ENCODE results near the gene FOXO4. TPM values are rescaled to one million over a fixed set of nuclear protein-coding genes. Genes with fewer than 3 reads are reported as not detected.

The FOXO4 gene
- total RNA-seq, 2 donors from 2014 or later: 10.9 to 16.5 TPM

DNA sequence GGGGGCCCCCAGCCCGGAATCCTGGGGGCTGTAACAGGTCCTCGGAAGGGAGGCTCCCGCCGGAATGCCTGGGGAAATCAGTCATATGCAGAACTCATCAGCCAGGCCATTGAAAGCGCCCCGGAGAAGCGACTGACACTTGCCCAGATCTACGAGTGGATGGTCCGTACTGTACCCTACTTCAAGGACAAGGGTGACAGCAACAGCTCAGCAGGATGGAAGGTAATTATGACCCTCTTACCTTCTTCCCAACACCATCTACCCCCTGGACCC is 1.0 kb downstream of the FOXO4 start:
- Histone ChIP-seq H3K36me3 (replicated peaks in 1 of 2; ENCODE audit: insufficient read depth in 1 of 2, low read depth in 2 of 2) (no peaks in the 10 kb centered on the region), H3K9me3 (no peaks in the 10 kb centered on the region), H3K27me3 (no peaks in the 10 kb centered on the region), H3K4me1 (peaks cover 25% of the 10 kb centered on the region), H3K4me3 (peak overlapping the region; percentile 37 to 41), H3K27ac (peak overlapping the region in 1 of 4 donors; percentile 63)
- ATAC-seq (no peak), DNase-seq (no peak)
- WGBS, 2 donors: 2% methylated on average over 5 of the region's 9 CpGs; no CpG with 5 or more reads in 1 of the 2 donors
- intact Hi-C loops (cut with DNase I): no loop called here
- TF ChIP-seq POLR2A (IDR thresholded peaks at IDR 0.05) (no peak), CTCF (IDR thresholded peaks at IDR 0.05) (no peak)

- no peaks in the 10 kb centered on the region for H3K9me3 ChIP-seq
- 20 to 21% methylated on average over 1 to 2 of the region's 2 CpGs for WGBS, 2 donors
- no peaks in the 10 kb centered on the region for H3K27me3 ChIP-seq
- intact Hi-C loops (cut with DNase I): no loop called here
- no peaks in the 10 kb centered on the region for H3K36me3 ChIP-seq (replicated peaks in 1 of 2; ENCODE audit: insufficient read depth in 1 of 2, low read depth in 2 of 2)
- peaks cover 25% of the 10 kb centered on the region for H3K4me1 ChIP-seq
- no peak overlapping the region for H3K4me3 ChIP-seq
- DNase-seq: peak; percentile 42 to 68 (median 56)
- no peak for ATAC-seq
- H3K27ac ChIP-seq: no peak overlapping the region
- TF ChIP-seq POLR2A (IDR thresholded peaks at IDR 0.05): no peak
- peak in 6 of 7 experiments; percentile 19 to 44 (median 34) for TF ChIP-seq CTCF (IDR thresholded peaks at IDR 0.05)
Measured at GRCh38 chrX:71098302-71098701, 2.7 kb downstream of the FOXO4 start.

- no peak for DNase-seq
- no peaks in the 10 kb centered on the region for H3K27me3 ChIP-seq
- intact Hi-C loops (cut with DNase I): no loop called here
Measured at GRCh38 chrX:71098951-71099506, 3.4 kb downstream of the FOXO4 start.

GRCh38 chrX:71099736-71100135 is 4.1 kb downstream of the FOXO4 start:
- Histone ChIP-seq H3K27me3 (no peaks in the 10 kb centered on the region), H3K4me1 (peaks cover 25% of the 10 kb centered on the region), H3K9me3 (no peaks in the 10 kb centered on the region), H3K27ac (no peak overlapping the region), H3K36me3 (replicated peaks in 1 of 2; ENCODE audit: insufficient read depth in 1 of 2, low read depth in 2 of 2) (no peaks in the 10 kb centered on the region), H3K4me3 (no peak overlapping the region)
- TF ChIP-seq POLR2A (IDR thresholded peaks at IDR 0.05): no peak
- TF ChIP-seq CTCF (IDR thresholded peaks at IDR 0.05): no peak
- intact Hi-C loops (cut with DNase I): no loop called here
- WGBS, 2 donors: 85 to 93% methylated on average over 2 to 4 of the region's 4 CpGs
- DNase-seq (no peak), ATAC-seq (no peak)

More at GRCh38 chrX:71098951-71099506, 3.4 kb downstream of the FOXO4 start:
- Histone ChIP-seq H3K4me3 (no peak overlapping the region), H3K36me3 (replicated peaks in 1 of 2; ENCODE audit: insufficient read depth in 1 of 2, low read depth in 2 of 2) (no peaks in the 10 kb centered on the region), H3K9me3 (no peaks in the 10 kb centered on the region), H3K27ac (no peak overlapping the region), H3K4me1 (peaks cover 25% of the 10 kb centered on the region)
- ATAC-seq: no peak
- no peak for TF ChIP-seq POLR2A (IDR thresholded peaks at IDR 0.05)
- no peak for TF ChIP-seq CTCF (IDR thresholded peaks at IDR 0.05)
- WGBS, 2 donors: 59 to 60% methylated on average over 5 of the region's 5 CpGs
